Left ventricle myocardium inferior (tissue), 1 donor: ENCODE measurements around the gene ADH6. TPM values are rescaled to one million over a fixed set of nuclear protein-coding genes. Genes with fewer than 3 reads are reported as not detected.
"Not testable (repeated sequence)": the region's sequence is repeated elsewhere in the genome, so short reads cannot be mapped to it uniquely, and the experiment has no call there.

Experiments used
- DNase-seq: peaks from one replicate; pipeline ENCODE4 v3.0.0-alpha.2; 2020
- H3K27ac ChIP-seq: fragments of 200-600 bp; replicated peaks from 2 replicates; pipeline ENCODE4 v1.8.0; 2021
- H3K27me3 ChIP-seq: fragments of 200-600 bp; 2 replicates; pipeline ENCODE4 v1.8.0; 2021; ENCODE audit warnings: low read depth
- H3K36me3 ChIP-seq: fragments of 200-600 bp; 2 replicates; pipeline ENCODE4 v1.8.0; 2021
- H3K4me1 ChIP-seq: fragments of 200-600 bp; 2 replicates; pipeline ENCODE4 v1.8.0; 2021
- H3K4me3 ChIP-seq: fragments of 200-600 bp; 2 replicates; pipeline ENCODE4 v1.8.0; 2021; ENCODE audit warnings: mild to moderate bottlenecking, moderate library complexity
- H3K9me3 ChIP-seq: fragments of 200-600 bp; replicated peaks from 2 replicates; pipeline ENCODE4 v1.8.0; 2021
- intact Hi-C: fragments of 100-400 bp; cut with micrococcal nuclease; formaldehyde crosslinking; loops from one replicate; pipeline ENCODE4 v1.11.0; 2022
- total RNA-seq: library from RNA; stranded (reverse); fragmentation: NEBNext Ultra II Directional; extraction: Animal tissue kit (Norgen Biotek cat#: 25700); gene quantifications from one replicate; pipeline ENCODE4 v1.2.1, GENCODE V29; 2021
- TF ChIP-seq, protein P1 (sequence below): fragments of 200-600 bp; IDR thresholded peaks from 2 replicates; pipeline ENCODE4 v1.8.0; 2021; ENCODE audit warnings: antibody characterized with exemption, mild to moderate bottlenecking, borderline replicate concordance
- donor health status: DM: no; HTN: yes; CAD: no; lungs with severe emphysema.

ADH6 gene
- total RNA-seq, 1 donor from 2014 or later: not detected

DNA sequence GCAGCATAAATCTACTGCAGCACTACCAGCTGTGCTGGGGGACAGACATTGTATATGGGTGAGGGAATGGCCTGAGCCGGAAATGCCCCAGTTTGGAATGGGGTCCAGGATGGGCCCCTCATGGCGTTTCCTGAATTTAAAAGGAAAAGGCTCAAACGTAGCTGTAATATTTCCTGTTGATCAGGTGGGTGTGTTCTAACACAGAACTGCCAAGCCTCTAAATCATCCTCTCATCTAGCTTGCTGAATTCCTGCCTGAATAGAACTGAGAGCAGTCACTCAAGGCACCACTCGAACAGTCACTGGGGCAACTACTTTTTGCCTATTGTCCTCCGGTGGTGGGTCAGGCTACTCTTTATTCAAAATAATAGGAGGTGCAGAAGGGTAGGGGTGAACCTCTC is 28.7 kb downstream of the ADH6 start:
- intact Hi-C loops: no loop called here
- H3K27ac ChIP-seq: no peak overlapping the region

DNA sequence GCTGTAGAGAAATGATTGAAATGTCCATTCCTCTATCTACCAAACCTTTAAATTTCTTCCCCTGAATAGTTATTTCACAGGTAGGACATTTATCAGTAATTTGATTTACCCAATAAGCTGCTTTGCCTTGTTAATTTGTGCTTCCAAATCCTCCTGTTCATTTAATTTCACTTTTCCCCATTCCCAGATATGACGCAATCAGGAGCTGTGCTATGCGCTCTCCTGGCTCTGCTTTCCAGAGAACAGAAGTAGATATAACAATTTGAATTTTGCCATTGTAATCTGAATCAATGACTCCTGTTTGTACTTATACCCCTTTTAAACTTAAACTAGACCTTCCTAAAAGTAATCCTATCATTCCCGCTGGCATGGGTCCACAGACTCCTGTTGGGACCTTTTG is 29.1 kb downstream of the ADH6 start:
- H3K4me3 ChIP-seq, H3K4me1 ChIP-seq, intact Hi-C loops, H3K27me3 ChIP-seq, H3K27ac ChIP-seq, H3K36me3 ChIP-seq, DNase-seq: not testable (repeated sequence)
- H3K9me3 ChIP-seq: peaks cover 24% of the 10 kb centered on the region

More for the DNA sequence above, 28.7 kb downstream of the ADH6 start:
- Histone ChIP-seq H3K9me3 (peaks cover 19% of the 10 kb centered on the region), H3K4me1 (no peaks in the 10 kb centered on the region), H3K27me3 (no peaks in the 10 kb centered on the region), H3K36me3 (no peaks in the 10 kb centered on the region), H3K4me3 (no peak overlapping the region)
- DNase-seq: no peak
- TF ChIP-seq, protein P1, sequence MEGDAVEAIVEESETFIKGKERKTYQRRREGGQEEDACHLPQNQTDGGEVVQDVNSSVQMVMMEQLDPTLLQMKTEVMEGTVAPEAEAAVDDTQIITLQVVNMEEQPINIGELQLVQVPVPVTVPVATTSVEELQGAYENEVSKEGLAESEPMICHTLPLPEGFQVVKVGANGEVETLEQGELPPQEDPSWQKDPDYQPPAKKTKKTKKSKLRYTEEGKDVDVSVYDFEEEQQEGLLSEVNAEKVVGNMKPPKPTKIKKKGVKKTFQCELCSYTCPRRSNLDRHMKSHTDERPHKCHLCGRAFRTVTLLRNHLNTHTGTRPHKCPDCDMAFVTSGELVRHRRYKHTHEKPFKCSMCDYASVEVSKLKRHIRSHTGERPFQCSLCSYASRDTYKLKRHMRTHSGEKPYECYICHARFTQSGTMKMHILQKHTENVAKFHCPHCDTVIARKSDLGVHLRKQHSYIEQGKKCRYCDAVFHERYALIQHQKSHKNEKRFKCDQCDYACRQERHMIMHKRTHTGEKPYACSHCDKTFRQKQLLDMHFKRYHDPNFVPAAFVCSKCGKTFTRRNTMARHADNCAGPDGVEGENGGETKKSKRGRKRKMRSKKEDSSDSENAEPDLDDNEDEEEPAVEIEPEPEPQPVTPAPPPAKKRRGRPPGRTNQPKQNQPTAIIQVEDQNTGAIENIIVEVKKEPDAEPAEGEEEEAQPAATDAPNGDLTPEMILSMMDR: no peak

DNA sequence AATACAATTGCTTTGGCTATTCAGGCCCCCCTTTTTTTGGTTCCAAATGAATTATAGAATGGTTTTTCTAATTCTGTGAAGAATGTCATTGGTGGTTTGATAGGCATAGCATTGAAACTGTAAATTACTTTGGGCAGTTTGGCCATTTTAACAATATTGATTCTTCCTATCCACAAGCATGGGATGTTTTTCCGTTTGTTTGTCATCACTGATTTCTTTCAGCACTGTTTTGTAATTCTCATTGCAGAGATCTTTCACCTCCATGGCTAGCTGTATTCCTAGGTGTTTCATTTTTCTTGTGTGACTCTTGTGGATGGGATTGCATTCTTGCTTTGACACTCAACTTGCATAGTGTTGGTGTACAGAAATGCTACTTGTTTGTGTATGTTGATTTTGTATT is 33.0 kb downstream of the ADH6 start:
- H3K27ac ChIP-seq: no peak overlapping the region
- intact Hi-C loops: no loop called here
- DNase-seq: no peak

DNA sequence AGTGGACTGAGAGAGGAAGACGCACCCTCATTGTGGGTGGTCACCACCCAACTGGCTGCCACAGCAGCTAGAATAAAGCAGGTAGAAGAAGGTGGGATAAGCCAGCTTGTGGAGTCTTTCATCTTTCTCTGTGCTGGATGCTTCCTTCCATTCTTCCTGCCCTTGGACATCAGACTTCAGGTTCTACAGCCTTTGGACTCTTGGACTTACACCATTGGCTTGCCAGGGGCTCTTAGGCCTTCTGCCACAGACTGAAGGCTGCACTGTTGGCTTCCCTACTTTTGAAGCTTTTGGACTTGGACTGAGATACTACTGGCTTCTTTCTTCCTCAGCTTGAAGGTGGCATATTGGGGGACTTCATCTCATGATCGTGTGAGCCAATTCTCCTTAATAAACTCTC is 33.5 kb downstream of the ADH6 start:
- Histone ChIP-seq H3K4me3 (no peak overlapping the region), H3K27ac (no peak overlapping the region)
- intact Hi-C loops: no loop called here

More for the DNA sequence above, 33.0 kb downstream of the ADH6 start:
- H3K36me3 ChIP-seq: no peaks in the 10 kb centered on the region
- peaks cover 31% of the 10 kb centered on the region for H3K9me3 ChIP-seq
- TF ChIP-seq, protein P1: no peak
- no peaks in the 10 kb centered on the region for H3K27me3 ChIP-seq
- H3K4me3 ChIP-seq: no peak overlapping the region
- H3K4me1 ChIP-seq: no peaks in the 10 kb centered on the region

DNA sequence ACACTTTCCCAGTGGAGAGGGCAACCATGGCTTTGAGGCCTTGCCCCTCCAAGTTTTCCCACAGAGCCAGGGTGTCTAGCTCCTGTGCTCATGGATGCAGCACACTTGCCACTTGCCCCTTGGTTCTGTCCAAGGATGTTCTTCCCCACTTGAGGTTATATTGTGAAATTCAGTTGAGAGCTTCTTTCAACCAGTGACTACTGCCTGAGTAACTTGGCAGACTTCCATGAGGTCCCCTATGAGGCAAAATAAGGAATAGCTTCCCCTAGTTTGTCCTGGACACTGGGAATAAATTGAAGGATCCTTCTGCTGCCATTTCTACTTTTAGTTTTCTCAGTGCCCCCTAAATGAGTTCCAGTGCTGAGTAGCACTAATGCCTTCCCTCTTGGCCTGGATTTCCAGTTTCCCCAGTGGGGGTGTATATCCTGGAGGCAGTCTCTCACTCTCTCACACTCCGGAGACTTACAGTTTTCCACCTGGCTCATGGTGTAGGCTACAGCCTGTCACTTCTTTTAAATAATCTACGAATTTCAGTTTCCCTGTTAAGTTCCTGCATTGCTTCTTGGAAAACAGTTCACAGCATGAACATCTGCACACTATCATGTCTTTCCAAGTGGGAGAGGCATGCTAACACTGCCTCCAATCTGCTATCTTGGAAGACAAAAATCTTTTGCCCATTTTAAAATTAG is 38.5 kb downstream of the ADH6 start:
- H3K36me3 ChIP-seq: peaks cover 5% of the 10 kb centered on the region
- H3K27me3 ChIP-seq: no peaks in the 10 kb centered on the region
- DNase-seq: no peak
- H3K4me1 ChIP-seq: no peaks in the 10 kb centered on the region
- intact Hi-C loops: no loop called here
- H3K4me3 ChIP-seq: no peak overlapping the region
- TF ChIP-seq, protein P1: no peak
- peak overlapping the region; percentile 19 for H3K27ac ChIP-seq
- peaks cover 44% of the 10 kb centered on the region for H3K9me3 ChIP-seq

More for the DNA sequence above, 33.5 kb downstream of the ADH6 start:
- no peaks in the 10 kb centered on the region for H3K4me1 ChIP-seq
- peaks cover 26% of the 10 kb centered on the region for H3K9me3 ChIP-seq
- TF ChIP-seq, protein P1: no peak
- no peaks in the 10 kb centered on the region for H3K36me3 ChIP-seq
- H3K27me3 ChIP-seq: no peaks in the 10 kb centered on the region
- DNase-seq: no peak

DNA sequence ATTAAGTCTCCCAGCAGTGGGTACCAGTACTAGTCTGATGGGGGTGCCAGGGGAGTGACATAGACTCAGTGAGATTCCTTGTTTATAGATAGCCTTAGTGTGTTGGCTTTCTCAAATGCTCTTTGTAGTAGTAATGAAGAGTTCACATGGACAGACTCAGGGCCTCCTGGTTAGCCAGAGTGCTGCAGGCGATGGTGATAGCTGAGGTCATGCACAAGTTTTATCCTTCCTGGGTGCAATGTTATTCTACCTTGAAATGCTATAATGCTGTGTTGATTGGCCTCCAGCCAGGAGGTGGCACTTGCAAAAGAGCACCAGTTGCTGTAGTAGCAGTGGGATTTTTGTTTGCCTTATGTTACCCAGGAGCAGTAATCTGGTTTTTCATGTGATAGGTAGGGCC is 39.4 kb downstream of the ADH6 start:
- DNase-seq: no peak
- no peak overlapping the region for H3K4me3 ChIP-seq
- peaks cover 37% of the 10 kb centered on the region for H3K9me3 ChIP-seq
- H3K27me3 ChIP-seq: no peaks in the 10 kb centered on the region
- no peak overlapping the region for H3K27ac ChIP-seq
- H3K4me1 ChIP-seq: no peaks in the 10 kb centered on the region
- TF ChIP-seq, protein P1: no peak
- peaks cover 5% of the 10 kb centered on the region for H3K36me3 ChIP-seq
- intact Hi-C loops: no loop called here
